Fibroblast of lung (primary cell): ENCODE results near the gene F13A1.

ENCODE experiments used
- EZH2 ChIP-seq: IDR thresholded peaks from 2 replicates; pipeline ENCODE4 v1.5.1; 2012; ENCODE audit warnings: low read length, control low read depth, mild to moderate bottlenecking; ENCODE audit errors: missing control alignments
- TF ChIP-seq, protein P1 (sequence below), 2 donors: IDR thresholded peaks in 1 of 2; conservative IDR thresholded peaks in 1 of 2; 1 replicate in 1 of 2; 2 replicates in 1 of 2; pipeline ENCODE4 v1.5.1; 2011 to 2012; ENCODE audit warnings: low read length in 2 of 2, control low read depth in 1 of 2, inconsistent platforms in 1 of 2, low read depth in 1 of 2, mild to moderate bottlenecking in 1 of 2

DNA sequence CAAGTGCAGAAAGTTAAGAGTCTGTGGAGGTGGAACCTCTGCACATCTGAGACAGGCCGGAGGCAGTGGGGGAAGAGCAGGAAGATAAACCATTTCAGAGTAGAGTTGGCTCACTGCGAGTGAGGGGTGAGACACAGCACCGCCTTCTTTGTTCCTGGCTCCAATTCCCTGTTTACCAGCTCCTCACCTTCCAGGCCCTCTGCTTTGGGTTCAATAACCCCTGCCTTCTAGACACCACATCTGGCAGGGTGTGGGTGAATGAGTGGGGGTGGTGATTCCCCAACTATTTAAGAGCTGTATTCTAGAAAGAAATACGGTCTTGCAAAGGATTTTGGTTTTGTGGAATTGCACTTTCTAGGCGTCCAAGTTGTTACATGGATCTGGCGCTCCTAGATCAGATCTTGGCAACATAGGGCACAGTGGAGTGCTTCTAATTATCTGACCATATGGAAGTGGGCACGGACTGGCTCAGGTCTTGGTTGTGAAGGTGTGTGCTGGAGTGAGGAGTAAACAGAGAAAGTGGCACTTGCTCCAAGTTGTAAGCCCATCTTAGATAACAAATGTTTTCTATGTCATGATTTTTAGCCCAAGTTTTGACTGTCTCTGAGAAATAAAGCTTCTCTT is 172.2 kb downstream of the F13A1 start:
- TF ChIP-seq, protein P1, sequence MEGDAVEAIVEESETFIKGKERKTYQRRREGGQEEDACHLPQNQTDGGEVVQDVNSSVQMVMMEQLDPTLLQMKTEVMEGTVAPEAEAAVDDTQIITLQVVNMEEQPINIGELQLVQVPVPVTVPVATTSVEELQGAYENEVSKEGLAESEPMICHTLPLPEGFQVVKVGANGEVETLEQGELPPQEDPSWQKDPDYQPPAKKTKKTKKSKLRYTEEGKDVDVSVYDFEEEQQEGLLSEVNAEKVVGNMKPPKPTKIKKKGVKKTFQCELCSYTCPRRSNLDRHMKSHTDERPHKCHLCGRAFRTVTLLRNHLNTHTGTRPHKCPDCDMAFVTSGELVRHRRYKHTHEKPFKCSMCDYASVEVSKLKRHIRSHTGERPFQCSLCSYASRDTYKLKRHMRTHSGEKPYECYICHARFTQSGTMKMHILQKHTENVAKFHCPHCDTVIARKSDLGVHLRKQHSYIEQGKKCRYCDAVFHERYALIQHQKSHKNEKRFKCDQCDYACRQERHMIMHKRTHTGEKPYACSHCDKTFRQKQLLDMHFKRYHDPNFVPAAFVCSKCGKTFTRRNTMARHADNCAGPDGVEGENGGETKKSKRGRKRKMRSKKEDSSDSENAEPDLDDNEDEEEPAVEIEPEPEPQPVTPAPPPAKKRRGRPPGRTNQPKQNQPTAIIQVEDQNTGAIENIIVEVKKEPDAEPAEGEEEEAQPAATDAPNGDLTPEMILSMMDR (conservative IDR thresholded peaks at IDR 0.05 in 1 of 2, IDR thresholded peaks at IDR 0.05 in 1 of 2; ENCODE audit: low read depth in 1 of 2, low read length in 2 of 2) = no peak
- TF ChIP-seq EZH2 = no peak
